ACC112 (cell line): Measurements from ENCODE around the gene GADD45B.
"Not testable (repeated sequence)": the region's sequence is repeated elsewhere in the genome, so short reads cannot be mapped to it uniquely, and the experiment has no call there.

ENCODE experiments used
- H2AFZ ChIP-seq: fragments of 200-600 bp; sonication (generic); one replicate; pipeline ENCODE4 v1.6.0; 2017; ENCODE audit warnings: antibody characterized with exemption, low read length; ENCODE audit not compliant: unreplicated experiment
- H3K27ac ChIP-seq: fragments of 200-600 bp; sonication (generic); 2 replicates; pipeline ENCODE4 v1.5.1; 2014; ENCODE audit warnings: low read depth, mild to moderate bottlenecking, antibody characterized with exemption, low read length, moderate library complexity
- H3K27me3 ChIP-seq: fragments of 200-600 bp; sonication (generic); 2 replicates; pipeline ENCODE4 v1.6.1; 2014; ENCODE audit warnings: mild to moderate bottlenecking, antibody characterized with exemption, low read length, moderate library complexity, mixed read lengths; ENCODE audit not compliant: insufficient read depth
- H3K36me3 ChIP-seq: fragments of 200-600 bp; sonication (generic); 2 replicates; pipeline ENCODE4 v1.6.1; 2016; ENCODE audit warnings: mild to moderate bottlenecking, antibody characterized with exemption, low read length, moderate library complexity, mixed read lengths; ENCODE audit not compliant: insufficient read depth
- H3K4me1 ChIP-seq: fragments of 200-600 bp; sonication (generic); one replicate; pipeline ENCODE4 v1.6.1; 2016; ENCODE audit warnings: low read length, mixed read lengths; ENCODE audit not compliant: insufficient read depth, unreplicated experiment, control insufficient read depth
- H3K4me3 ChIP-seq: fragments of 200-600 bp; sonication (generic); 2 replicates; pipeline ENCODE4 v1.5.1; 2014; ENCODE audit warnings: mild to moderate bottlenecking, low read depth, low read length
- H3K79me2 ChIP-seq: fragments of 200-600 bp; sonication (generic); one replicate; pipeline ENCODE4 v1.6.0; 2016; ENCODE audit warnings: low read length; ENCODE audit not compliant: control insufficient read depth, unreplicated experiment, insufficient read depth

The GADD45B gene

GRCh38 chr19:2517881-2518601, 42.1 kb downstream of the GADD45B start:
- no peaks in the 10 kb centered on the region for H3K4me1 ChIP-seq
- H3K79me2 ChIP-seq = no peaks in the 10 kb centered on the region
- H2AFZ ChIP-seq = no peak overlapping the region
- no peaks in the 10 kb centered on the region for H3K36me3 ChIP-seq
- H3K27me3 ChIP-seq = no peaks in the 10 kb centered on the region
- no peak overlapping the region for H3K27ac ChIP-seq
- H3K4me3 ChIP-seq = no peak overlapping the region

DNA sequence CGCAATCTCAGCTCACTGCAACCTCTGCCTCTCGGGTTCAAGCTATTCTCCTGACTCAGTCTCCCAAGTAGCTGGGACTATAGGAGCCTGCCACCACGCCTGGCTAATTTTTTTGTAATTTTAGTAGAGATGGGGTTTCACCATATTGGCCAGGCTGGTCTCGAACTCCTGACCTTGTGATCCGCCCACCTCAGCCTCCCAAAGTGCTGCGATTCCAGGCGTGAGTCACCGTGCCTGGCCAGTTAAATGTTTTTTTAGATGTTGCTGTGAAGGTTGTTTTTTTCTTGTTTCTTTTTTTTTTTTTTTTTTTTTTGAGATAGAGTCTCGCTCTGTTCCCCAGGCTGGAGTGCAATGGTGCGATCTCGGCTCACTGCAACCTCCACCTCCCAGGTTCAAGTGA, 42.9 kb downstream of the GADD45B start:
- H2AFZ ChIP-seq, H3K36me3 ChIP-seq, H3K79me2 ChIP-seq, H3K27me3 ChIP-seq, H3K4me1 ChIP-seq, H3K4me3 ChIP-seq, H3K27ac ChIP-seq: not testable (repeated sequence)

GRCh38 chr19:2519482-2519881, 43.6 kb downstream of the GADD45B start:
- H3K27me3 ChIP-seq = no peaks in the 10 kb centered on the region
- H3K4me1 ChIP-seq = peaks cover 10% of the 10 kb centered on the region
- H3K27ac ChIP-seq = no peak overlapping the region
- H3K4me3 ChIP-seq = no peak overlapping the region
- H2AFZ ChIP-seq = no peak overlapping the region
- H3K36me3 ChIP-seq = no peaks in the 10 kb centered on the region
- H3K79me2 ChIP-seq = no peaks in the 10 kb centered on the region

- H2AFZ ChIP-seq = peak overlapping the region; percentile 60
- peak overlapping the region; percentile 87 for H3K27ac ChIP-seq
- H3K36me3 ChIP-seq = no peaks in the 10 kb centered on the region
- H3K4me3 ChIP-seq = peak overlapping the region; percentile 40; the same call in 1 of the 2 replicates
- no peaks in the 10 kb centered on the region for H3K79me2 ChIP-seq
- H3K27me3 ChIP-seq = no peaks in the 10 kb centered on the region
- H3K4me1 ChIP-seq = peaks cover 24% of the 10 kb centered on the region
Observed at GRCh38 chr19:2523630-2524311, 47.8 kb downstream of the GADD45B start.

GRCh38 chr19:2524361-2524839, 48.5 kb downstream of the GADD45B start:
- Histone ChIP-seq H3K4me1 (peaks cover 28% of the 10 kb centered on the region), H3K36me3 (no peaks in the 10 kb centered on the region), H3K27ac (peak overlapping the region; percentile 87; the same call in 1 of the 2 replicates), H3K79me2 (no peaks in the 10 kb centered on the region), H2AFZ (no peak overlapping the region), H3K27me3 (no peaks in the 10 kb centered on the region), H3K4me3 (peak overlapping the region; percentile 56; the same call in 1 of the 2 replicates)

DNA sequence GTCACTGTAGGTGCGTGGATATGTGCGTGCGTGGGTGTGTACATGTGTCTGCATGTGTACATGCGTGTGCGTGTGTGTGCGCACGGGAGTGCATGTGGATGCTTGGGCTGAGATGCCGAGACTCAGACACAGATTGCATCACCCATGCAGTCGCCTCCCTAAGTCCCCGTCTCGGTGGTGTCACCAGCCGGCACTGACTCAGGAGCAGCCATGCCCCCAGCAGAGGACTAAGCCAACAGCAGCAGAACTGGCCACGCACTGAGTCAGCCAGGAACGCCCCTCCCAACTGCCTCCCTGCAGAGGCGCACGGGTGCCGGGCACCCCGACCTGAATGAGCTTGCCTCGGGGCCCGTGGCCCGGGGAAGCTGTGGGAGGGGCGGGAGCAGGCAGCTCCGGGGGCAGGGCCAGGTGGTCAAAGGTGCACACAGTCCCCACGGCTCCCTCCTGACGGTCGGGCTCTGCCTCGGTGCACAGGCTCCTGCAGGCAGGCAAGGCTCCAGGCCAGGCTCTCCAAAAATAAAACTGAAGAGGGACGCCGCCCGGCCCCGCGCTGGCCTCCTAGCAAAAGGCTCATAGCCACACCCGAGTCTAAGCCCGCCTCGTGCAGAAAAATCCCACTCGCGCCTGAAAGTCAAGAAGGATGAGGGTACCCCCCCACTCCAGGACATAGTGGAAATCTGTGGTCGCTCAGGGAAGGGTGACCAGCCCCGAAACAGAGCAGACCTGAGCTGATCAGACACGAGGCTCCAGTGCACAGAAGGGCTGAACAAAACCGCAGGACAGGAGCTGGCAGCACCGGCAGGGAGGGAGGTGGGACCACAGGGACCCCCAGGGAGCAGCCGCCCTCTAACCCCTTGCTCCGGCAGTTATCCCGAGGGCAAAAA, 49.2 kb downstream of the GADD45B start:
- Histone ChIP-seq H3K36me3 (no peaks in the 10 kb centered on the region), H3K27ac (peak overlapping the region; percentile 79), H3K4me1 (peaks cover 33% of the 10 kb centered on the region), H2AFZ (no peak overlapping the region), H3K79me2 (no peaks in the 10 kb centered on the region), H3K4me3 (peak overlapping the region; percentile 56), H3K27me3 (no peaks in the 10 kb centered on the region)

GRCh38 chr19:2527171-2527570, 51.2 kb downstream of the GADD45B start:
- H3K4me3 ChIP-seq = no peak overlapping the region
- peak overlapping the region; percentile 37; the same call in 1 of the 2 replicates for H3K27ac ChIP-seq
- H3K79me2 ChIP-seq = no peaks in the 10 kb centered on the region
- H3K4me1 ChIP-seq = peaks cover 35% of the 10 kb centered on the region
- no peaks in the 10 kb centered on the region for H3K36me3 ChIP-seq
- H3K27me3 ChIP-seq = no peaks in the 10 kb centered on the region
- no peak overlapping the region for H2AFZ ChIP-seq

DNA sequence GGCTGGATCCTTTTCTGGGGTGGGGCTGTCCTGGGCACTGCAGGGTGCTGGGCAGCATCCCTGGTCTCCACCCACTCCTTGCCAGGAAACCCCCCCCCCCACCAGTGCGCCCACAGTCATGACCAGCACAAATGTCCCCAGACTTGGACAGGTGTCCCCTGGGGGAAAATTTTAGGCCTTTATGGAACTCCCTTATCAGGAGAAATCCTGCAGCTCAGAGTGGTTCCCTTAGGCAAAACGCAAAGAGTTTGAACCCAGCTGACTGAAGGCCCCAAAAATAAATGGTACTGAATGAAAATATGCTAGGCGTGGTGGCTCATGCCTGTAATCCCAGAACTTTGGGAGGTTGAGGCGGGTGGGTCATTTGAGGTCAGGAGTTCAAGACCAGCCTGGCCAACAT, 51.8 kb downstream of the GADD45B start:
- Histone ChIP-seq H3K4me3 (no peak overlapping the region), H3K79me2 (no peaks in the 10 kb centered on the region), H3K27me3 (no peaks in the 10 kb centered on the region), H2AFZ (no peak overlapping the region), H3K27ac (peak overlapping the region; percentile 37), H3K36me3 (no peaks in the 10 kb centered on the region), H3K4me1 (peaks cover 40% of the 10 kb centered on the region)
